Mesodermal cell (in vitro differentiated cells): Measurements from ENCODE around the gene MFAP1.

Source experiments
- H3K27ac ChIP-seq: 2 replicates; pipeline ENCODE4 v1.7.0; 2013; ENCODE audit warnings: mild to moderate bottlenecking, low read depth, low read length, moderate library complexity; ENCODE audit not compliant: severe bottlenecking
- H3K36me3 ChIP-seq: 2 replicates; pipeline ENCODE4 v1.7.1; 2013; ENCODE audit warnings: mild to moderate bottlenecking, low read length, moderate library complexity; ENCODE audit not compliant: control insufficient read depth, insufficient read depth
- H3K4me1 ChIP-seq: one replicate; pipeline ENCODE4 v1.7.1; 2013; ENCODE audit warnings: mild to moderate bottlenecking, low read length; ENCODE audit not compliant: insufficient read depth, control insufficient read depth, poor library complexity, severe bottlenecking
- H3K4me3 ChIP-seq: 2 replicates; pipeline ENCODE4 v1.7.0; 2013; ENCODE audit warnings: low read length, control low read depth, mild to moderate bottlenecking; ENCODE audit not compliant: insufficient read depth, poor library complexity, severe bottlenecking; ENCODE audit errors: extremely low read depth
- H3K9me3 ChIP-seq: 2 replicates; pipeline ENCODE4 v1.7.1; 2013; ENCODE audit warnings: mild to moderate bottlenecking, low read length, moderate library complexity; ENCODE audit not compliant: control insufficient read depth
- WGBS, 2 experiments: methylation state at CpG; one replicate each; pipeline ENCODE4 v1.1.5; 2013; ENCODE audit warnings: missing lambda C conversion rate in 2 of 2; ENCODE audit not compliant: insufficient coverage in 2 of 2; 5-methylcytosine and 5-hydroxymethylcytosine counted together

The MFAP1 gene

GRCh38 chr15:43795197-43795596 lies 29.3 kb downstream of the MFAP1 start:
- Histone ChIP-seq H3K4me1 (peaks cover 40% of the 10 kb centered on the region), H3K4me3 (no peak overlapping the region), H3K27ac (peak overlapping the region; percentile 73), H3K9me3 (peaks cover 6% of the 10 kb centered on the region), H3K36me3 (peaks cover 70% of the 10 kb centered on the region)
- 100% methylated on average over 1 of the region's 2 CpGs for WGBS, 2 experiments

GRCh38 chr15:43794269-43795037 lies 30.0 kb downstream of the MFAP1 start:
- peak overlapping the region; percentile 100 for H3K4me3 ChIP-seq
- H3K4me1 ChIP-seq = peaks cover 40% of the 10 kb centered on the region
- H3K27ac ChIP-seq = peak overlapping the region; percentile 73
- peaks cover 63% of the 10 kb centered on the region for H3K36me3 ChIP-seq
- 90% methylated on average over 3 to 7 of the region's 9 CpGs for WGBS, 2 experiments
- H3K9me3 ChIP-seq = no peaks in the 10 kb centered on the region

GRCh38 chr15:43793647-43794046 lies 30.8 kb downstream of the MFAP1 start:
- Histone ChIP-seq H3K27ac (peak overlapping the region; percentile 73), H3K4me3 (peak overlapping the region; percentile 100), H3K9me3 (no peaks in the 10 kb centered on the region), H3K36me3 (peaks cover 55% of the 10 kb centered on the region), H3K4me1 (peaks cover 40% of the 10 kb centered on the region)
- 91 to 99% methylated on average over 8 to 9 of the region's 10 CpGs for WGBS, 2 experiments

- H3K9me3 ChIP-seq = no peaks in the 10 kb centered on the region
- peaks cover 40% of the 10 kb centered on the region for H3K4me1 ChIP-seq
- WGBS, 2 experiments = 7 to 18% methylated on average over 15 to 22 of the region's 33 CpGs
- H3K4me3 ChIP-seq = peak overlapping the region; percentile 100
- peak overlapping the region; percentile 97 for H3K27ac ChIP-seq
- H3K36me3 ChIP-seq = peaks cover 50% of the 10 kb centered on the region
Measured at GRCh38 chr15:43792761-43793476, 31.6 kb downstream of the MFAP1 start.

GRCh38 chr15:43791993-43792760 lies 32.3 kb downstream of the MFAP1 start, which contains the start of gene SERF2:
Gene SERF2 (plus strand): TSS chr15:43792320. CDS start chr15:43792377, 57 bp downstream.
- Histone ChIP-seq H3K4me3 (peak within 1 kb of the TSS; percentile 100), H3K27ac (peak within 1 kb of the TSS; percentile 97), H3K36me3 (peaks cover 43% of the 10 kb centered on the region), H3K9me3 (no peaks in the 10 kb centered on the region), H3K4me1 (peaks cover 38% of the 10 kb centered on the region)
- 0% methylated on average over 38 to 59 of the region's 66 CpGs for WGBS, 2 experiments

- Histone ChIP-seq H3K36me3 (peaks cover 17% of the 10 kb centered on the region), H3K4me1 (peaks cover 10% of the 10 kb centered on the region), H3K4me3 (no peak overlapping the region), H3K27ac (no peak overlapping the region), H3K9me3 (no peaks in the 10 kb centered on the region)
- WGBS, 2 experiments = 92 to 100% methylated on average over 1 to 2 of the region's 3 CpGs
Measured at GRCh38 chr15:43789409-43789808, 35.1 kb downstream of the MFAP1 start.

- no peaks in the 10 kb centered on the region for H3K9me3 ChIP-seq
- peaks cover 3% of the 10 kb centered on the region for H3K36me3 ChIP-seq
- no peak overlapping the region for H3K27ac ChIP-seq
- no peak overlapping the region for H3K4me3 ChIP-seq
- H3K4me1 ChIP-seq = no peaks in the 10 kb centered on the region
- 73 to 86% methylated on average over 1 of the region's 1 CpG for WGBS, 2 experiments
Measured at GRCh38 chr15:43779016-43779415, 45.5 kb downstream of the MFAP1 start.

GRCh38 chr15:43777267-43777914 lies 47.1 kb downstream of the MFAP1 start:
- 3 to 8% methylated on average over 11 to 31 of the region's 31 CpGs for WGBS, 2 experiments
- Histone ChIP-seq H3K27ac (no peak overlapping the region), H3K9me3 (no peaks in the 10 kb centered on the region), H3K4me1 (no peaks in the 10 kb centered on the region), H3K36me3 (peaks cover 19% of the 10 kb centered on the region), H3K4me3 (peak overlapping the region; percentile 46)

GRCh38 chr15:43776718-43777266 lies 47.7 kb downstream of the MFAP1 start, which contains the start of gene ELL3:
Gene ELL3 (minus strand): TSS chr15:43776966. CDS start chr15:43776901, 65 bp downstream.
- WGBS, 2 experiments = 1% methylated on average over 32 to 33 of the region's 41 CpGs
- Histone ChIP-seq H3K9me3 (no peaks in the 10 kb centered on the region), H3K36me3 (peaks cover 25% of the 10 kb centered on the region), H3K4me1 (no peaks in the 10 kb centered on the region), H3K4me3 (peak within 1 kb of the TSS; percentile 46), H3K27ac (no peak within 1 kb of the TSS)
